C4-2B (cell line): Measurements from ENCODE around the gene AHCTF1.

ENCODE experiments used
- CTCF ChIP-seq: fragments of 450-650 bp; conservative IDR thresholded peaks from 2 replicates; pipeline ENCODE4 v1.5.1; 2017; ENCODE audit warnings: mild to moderate bottlenecking
- ZFX ChIP-seq: fragments of 450-650 bp; IDR thresholded peaks from 2 replicates; pipeline ENCODE4 v1.6.1; 2017

- TF ChIP-seq CTCF (no peak), ZFX (no peak)
Observed at GRCh38 chr1:246959944-246960693, 28.4 kb upstream of the AHCTF1 start.
